ENCODE measurements around the gene FIP1L1.
"Not testable (repeated sequence)": the region's sequence is repeated elsewhere in the genome, so short reads cannot be mapped to it uniquely, and the experiment has no call there.

Gene FIP1L1

DNA sequence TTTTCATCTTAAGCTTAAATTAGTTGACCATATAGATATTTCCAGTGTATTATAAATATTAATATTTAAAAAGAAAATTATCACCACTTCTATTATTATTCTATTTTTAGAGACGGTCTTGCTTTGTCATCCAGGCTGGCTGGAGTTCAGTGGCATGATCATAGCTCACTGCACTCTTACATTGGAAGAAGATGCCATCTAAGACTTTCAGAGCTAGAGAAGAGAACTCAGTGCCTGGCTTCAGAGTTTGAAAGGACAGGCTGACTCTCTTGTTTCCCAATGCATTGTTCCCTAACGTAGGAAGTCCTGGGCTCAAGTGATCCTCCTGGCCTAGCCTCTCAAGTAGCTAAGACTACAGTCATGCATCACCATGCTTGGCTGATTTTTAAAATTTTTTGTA lies 75.9 kb downstream of the FIP1L1 start:
- Histone ChIP-seq H3K27me3 (ENCODE audit: control insufficient read depth in 1 of 2, insufficient read depth in 2 of 2, low read length in 2 of 2) (no peaks in the 10 kb centered on the region), H3K4me3 (ENCODE audit: low read depth in 1 of 2, low read length in 2 of 2) (no peak overlapping the region), H3K4me1 (ENCODE audit: insufficient read depth, low read length) (no peaks in the 10 kb centered on the region), H3K27ac (ENCODE audit: low read depth, low read length) (no peak overlapping the region), H3K9ac (ENCODE audit: low read length) (no peak overlapping the region), H3K9me3 (ENCODE audit: low read length) (no peaks in the 10 kb centered on the region), H3K36me3 (ENCODE audit: insufficient read depth, low read length) (peaks cover 32% of the 10 kb centered on the region)

DNA sequence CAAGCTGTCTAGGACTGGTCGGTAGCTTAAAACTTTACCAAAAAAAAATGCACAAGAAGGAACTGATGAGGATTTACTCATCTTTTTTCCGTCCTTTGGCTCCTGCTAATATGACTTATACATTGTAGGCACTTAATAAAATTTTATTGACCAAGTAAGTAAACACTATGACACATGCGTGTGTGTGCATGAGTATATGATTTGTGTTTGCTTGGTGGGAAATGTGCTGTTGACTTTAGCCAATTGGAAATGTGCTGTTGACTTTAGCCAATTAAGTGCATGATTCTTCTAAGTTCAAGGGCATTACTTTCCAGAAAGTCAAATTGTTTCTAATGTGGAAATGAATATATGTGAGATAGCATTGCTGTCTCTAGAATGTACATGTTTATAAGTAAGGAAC lies 78.3 kb downstream of the FIP1L1 start:
- H3K27me3 ChIP-seq (ENCODE audit: control insufficient read depth in 1 of 2, insufficient read depth in 2 of 2, low read length in 2 of 2): no peaks in the 10 kb centered on the region
- peaks cover 47% of the 10 kb centered on the region for H3K36me3 ChIP-seq (ENCODE audit: insufficient read depth, low read length)
- H3K4me1 ChIP-seq (ENCODE audit: insufficient read depth, low read length): no peaks in the 10 kb centered on the region
- H3K27ac ChIP-seq (ENCODE audit: low read depth, low read length): no peak overlapping the region
- no peaks in the 10 kb centered on the region for H3K9me3 ChIP-seq (ENCODE audit: low read length)
- H3K9ac ChIP-seq (ENCODE audit: low read length): no peak overlapping the region
- H3K4me3 ChIP-seq (ENCODE audit: low read depth in 1 of 2, low read length in 2 of 2): no peak overlapping the region

DNA sequence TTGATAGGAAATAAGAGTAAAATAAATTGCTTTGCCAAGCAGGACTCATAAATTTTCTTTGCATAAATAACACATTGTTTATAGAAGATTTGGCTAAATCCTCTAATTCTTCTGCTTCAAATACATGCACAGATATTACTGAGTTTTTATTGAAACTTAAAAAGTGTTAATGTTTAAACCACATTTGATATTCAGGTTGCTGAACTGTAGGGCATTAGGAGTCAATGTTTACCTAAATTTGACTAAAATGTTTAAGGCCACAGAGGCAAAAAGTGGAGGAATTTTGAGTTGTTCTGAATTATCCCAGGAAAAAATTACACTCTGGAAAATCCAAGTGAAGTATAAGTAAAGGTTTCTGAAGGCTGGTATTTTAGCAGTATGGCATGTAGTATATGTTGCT lies 78.7 kb downstream of the FIP1L1 start:
- Histone ChIP-seq H3K36me3 (ENCODE audit: insufficient read depth, low read length) (peaks cover 47% of the 10 kb centered on the region), H3K9ac (ENCODE audit: low read length) (no peak overlapping the region), H3K4me3 (ENCODE audit: low read depth in 1 of 2, low read length in 2 of 2) (no peak overlapping the region), H3K9me3 (ENCODE audit: low read length) (no peaks in the 10 kb centered on the region), H3K4me1 (ENCODE audit: insufficient read depth, low read length) (no peaks in the 10 kb centered on the region), H3K27ac (ENCODE audit: low read depth, low read length) (no peak overlapping the region), H3K27me3 (ENCODE audit: control insufficient read depth in 1 of 2, insufficient read depth in 2 of 2, low read length in 2 of 2) (no peaks in the 10 kb centered on the region)

DNA sequence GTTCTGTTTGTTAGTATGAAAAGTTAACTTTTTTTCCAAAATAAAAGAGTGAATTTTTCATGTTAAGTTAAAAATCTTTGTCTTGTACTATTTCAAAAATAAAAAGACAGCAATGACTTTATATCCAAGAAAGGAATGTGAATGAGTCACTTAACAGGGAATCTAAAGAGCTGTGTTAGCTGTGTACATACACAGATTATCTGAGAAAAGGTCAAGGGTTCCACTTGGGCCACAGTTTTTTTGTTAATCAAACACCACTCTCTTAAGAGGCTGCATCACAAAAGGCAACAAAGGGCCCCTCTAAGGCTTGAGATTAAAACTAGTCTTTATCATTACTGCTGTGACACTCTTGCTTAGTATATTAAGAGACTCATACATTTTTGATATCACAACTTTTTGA lies 82.1 kb downstream of the FIP1L1 start:
- no peaks in the 10 kb centered on the region for H3K9me3 ChIP-seq (ENCODE audit: low read length)
- H3K36me3 ChIP-seq (ENCODE audit: insufficient read depth, low read length): peaks cover 38% of the 10 kb centered on the region
- no peaks in the 10 kb centered on the region for H3K4me1 ChIP-seq (ENCODE audit: insufficient read depth, low read length)
- no peaks in the 10 kb centered on the region for H3K27me3 ChIP-seq (ENCODE audit: control insufficient read depth in 1 of 2, insufficient read depth in 2 of 2, low read length in 2 of 2)
- H3K4me3 ChIP-seq (ENCODE audit: low read depth in 1 of 2, low read length in 2 of 2): no peak overlapping the region
- H3K9ac ChIP-seq (ENCODE audit: low read length): no peak overlapping the region
- no peak overlapping the region for H3K27ac ChIP-seq (ENCODE audit: low read depth, low read length)

DNA sequence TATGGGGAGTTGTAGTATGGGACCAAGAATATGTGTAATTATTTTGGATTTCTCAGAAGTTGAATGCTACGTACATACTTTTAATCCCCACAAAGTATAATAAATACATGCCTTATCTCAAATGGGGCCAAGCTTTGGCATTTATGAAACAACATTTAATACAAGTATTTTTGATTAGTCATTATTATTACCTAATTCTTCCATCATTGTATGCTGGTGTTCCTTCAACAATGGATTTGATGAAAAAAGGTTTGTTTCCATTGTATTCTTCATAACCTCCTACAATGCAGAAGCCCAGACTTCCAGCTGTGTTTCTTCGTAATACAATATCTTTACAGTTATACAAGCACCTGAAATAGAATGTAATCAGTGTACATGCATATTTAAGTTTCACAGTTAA lies 83.8 kb downstream of the FIP1L1 start:
- Histone ChIP-seq H3K36me3 (ENCODE audit: insufficient read depth, low read length) (peaks cover 21% of the 10 kb centered on the region), H3K27ac (ENCODE audit: low read depth, low read length) (no peak overlapping the region), H3K9me3 (ENCODE audit: low read length) (no peaks in the 10 kb centered on the region), H3K4me1 (ENCODE audit: insufficient read depth, low read length) (no peaks in the 10 kb centered on the region), H3K4me3 (ENCODE audit: low read depth in 1 of 2, low read length in 2 of 2) (no peak overlapping the region), H3K27me3 (ENCODE audit: control insufficient read depth in 1 of 2, insufficient read depth in 2 of 2, low read length in 2 of 2) (no peaks in the 10 kb centered on the region), H3K9ac (ENCODE audit: low read length) (no peak overlapping the region)

DNA sequence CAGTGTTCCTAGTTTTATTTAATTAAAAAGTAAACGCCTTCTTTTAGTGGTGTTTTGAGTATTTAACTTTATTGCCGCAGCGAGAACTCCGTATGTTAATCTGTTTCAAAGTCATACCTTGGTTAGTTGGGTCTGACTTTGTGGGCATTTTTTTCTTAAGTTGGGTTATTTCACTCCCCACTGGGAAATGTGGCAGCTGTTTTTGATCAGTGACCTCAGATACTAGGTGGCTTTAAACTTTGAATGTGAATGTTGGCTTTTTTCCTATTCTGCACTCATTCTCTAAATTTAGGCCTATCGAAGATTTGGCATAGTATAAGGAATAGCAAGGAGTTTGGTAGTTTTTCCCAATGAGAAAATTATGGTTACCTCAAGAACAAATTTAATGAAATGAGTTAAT lies 85.9 kb downstream of the FIP1L1 start:
- no peaks in the 10 kb centered on the region for H3K4me1 ChIP-seq (ENCODE audit: insufficient read depth, low read length)
- H3K4me3 ChIP-seq (ENCODE audit: low read depth in 1 of 2, low read length in 2 of 2): no peak overlapping the region
- H3K36me3 ChIP-seq (ENCODE audit: insufficient read depth, low read length): peaks cover 15% of the 10 kb centered on the region
- no peak overlapping the region for H3K27ac ChIP-seq (ENCODE audit: low read depth, low read length)
- H3K27me3 ChIP-seq (ENCODE audit: control insufficient read depth in 1 of 2, insufficient read depth in 2 of 2, low read length in 2 of 2): no peaks in the 10 kb centered on the region
- no peaks in the 10 kb centered on the region for H3K9me3 ChIP-seq (ENCODE audit: low read length)
- H3K9ac ChIP-seq (ENCODE audit: low read length): no peak overlapping the region

DNA sequence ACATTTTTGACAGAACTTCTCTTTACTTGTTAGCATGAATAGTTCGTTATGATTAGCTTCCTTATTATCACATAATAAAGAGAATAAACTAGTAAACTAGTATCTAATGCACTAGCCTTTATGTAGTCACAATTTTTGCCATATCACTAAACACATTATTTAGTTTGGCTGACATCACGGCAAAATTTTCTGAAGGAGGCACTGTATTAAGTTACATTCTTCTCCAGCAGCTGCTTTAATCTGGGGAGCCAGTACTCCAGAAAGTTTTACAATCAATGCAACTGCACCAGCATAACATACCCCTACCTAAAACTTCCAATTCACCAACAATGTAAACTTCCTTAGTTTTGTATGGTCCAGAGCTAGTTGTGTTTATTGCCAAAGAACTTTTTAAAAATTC lies 87.8 kb downstream of the FIP1L1 start:
- no peaks in the 10 kb centered on the region for H3K27me3 ChIP-seq (ENCODE audit: control insufficient read depth in 1 of 2, insufficient read depth in 2 of 2, low read length in 2 of 2)
- no peaks in the 10 kb centered on the region for H3K9me3 ChIP-seq (ENCODE audit: low read length)
- H3K9ac ChIP-seq (ENCODE audit: low read length): no peak overlapping the region
- no peak overlapping the region for H3K27ac ChIP-seq (ENCODE audit: low read depth, low read length)
- H3K4me1 ChIP-seq (ENCODE audit: insufficient read depth, low read length): no peaks in the 10 kb centered on the region
- no peaks in the 10 kb centered on the region for H3K36me3 ChIP-seq (ENCODE audit: insufficient read depth, low read length)
- no peak overlapping the region for H3K4me3 ChIP-seq (ENCODE audit: low read depth in 1 of 2, low read length in 2 of 2)

DNA sequence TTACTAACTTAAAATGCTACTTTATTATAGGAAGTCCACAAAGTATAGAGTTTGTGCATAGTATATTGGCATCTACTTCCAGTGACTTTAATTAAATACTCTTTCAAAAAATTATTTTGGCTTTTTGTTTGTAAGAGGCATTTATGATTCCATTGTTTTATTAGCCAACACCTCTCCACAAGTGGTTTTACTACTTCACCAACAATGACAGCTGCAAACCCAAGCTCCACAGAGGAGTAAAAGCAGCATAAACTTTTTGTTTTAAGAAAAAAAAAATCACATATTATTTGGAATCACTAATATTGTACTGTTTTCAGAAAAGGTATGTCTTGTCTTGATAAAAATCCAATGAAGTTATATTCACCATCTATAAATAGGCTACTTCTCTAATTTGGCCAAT lies 88.5 kb downstream of the FIP1L1 start:
- no peaks in the 10 kb centered on the region for H3K9me3 ChIP-seq (ENCODE audit: low read length)
- H3K27me3 ChIP-seq (ENCODE audit: control insufficient read depth in 1 of 2, insufficient read depth in 2 of 2, low read length in 2 of 2): no peaks in the 10 kb centered on the region
- no peaks in the 10 kb centered on the region for H3K36me3 ChIP-seq (ENCODE audit: insufficient read depth, low read length)
- H3K4me3 ChIP-seq (ENCODE audit: low read depth in 1 of 2, low read length in 2 of 2): no peak overlapping the region
- H3K9ac ChIP-seq (ENCODE audit: low read length): no peak overlapping the region
- H3K27ac ChIP-seq (ENCODE audit: low read depth, low read length): no peak overlapping the region
- H3K4me1 ChIP-seq (ENCODE audit: insufficient read depth, low read length): no peaks in the 10 kb centered on the region

DNA sequence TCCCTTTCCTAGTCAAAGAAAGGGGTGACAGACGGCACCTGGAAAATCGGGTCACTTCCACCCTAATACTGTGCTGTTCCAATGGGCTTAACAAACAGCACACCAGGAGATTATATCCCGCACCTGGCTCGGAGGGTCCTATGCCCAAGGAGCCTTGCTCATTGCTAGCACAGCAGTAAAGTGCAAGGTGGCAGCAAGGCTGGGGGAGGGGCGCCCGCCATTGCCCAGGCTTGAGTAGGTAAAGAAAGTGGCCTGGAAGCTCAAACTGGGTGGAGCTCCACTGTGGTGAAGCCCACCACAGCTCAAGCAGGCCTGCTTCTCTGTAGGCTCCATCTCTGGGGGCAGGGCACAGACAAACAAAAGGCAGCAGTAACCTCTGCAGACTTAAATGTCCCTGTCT lies 89.1 kb downstream of the FIP1L1 start:
- not testable (repeated sequence) for H3K36me3 ChIP-seq (ENCODE audit: insufficient read depth, low read length); H3K9ac ChIP-seq (ENCODE audit: low read length); H3K27me3 ChIP-seq (ENCODE audit: control insufficient read depth in 1 of 2, insufficient read depth in 2 of 2, low read length in 2 of 2); H3K9me3 ChIP-seq (ENCODE audit: low read length); H3K27ac ChIP-seq (ENCODE audit: low read depth, low read length); H3K4me3 ChIP-seq (ENCODE audit: low read depth in 1 of 2, low read length in 2 of 2); H3K4me1 ChIP-seq (ENCODE audit: insufficient read depth, low read length)

DNA sequence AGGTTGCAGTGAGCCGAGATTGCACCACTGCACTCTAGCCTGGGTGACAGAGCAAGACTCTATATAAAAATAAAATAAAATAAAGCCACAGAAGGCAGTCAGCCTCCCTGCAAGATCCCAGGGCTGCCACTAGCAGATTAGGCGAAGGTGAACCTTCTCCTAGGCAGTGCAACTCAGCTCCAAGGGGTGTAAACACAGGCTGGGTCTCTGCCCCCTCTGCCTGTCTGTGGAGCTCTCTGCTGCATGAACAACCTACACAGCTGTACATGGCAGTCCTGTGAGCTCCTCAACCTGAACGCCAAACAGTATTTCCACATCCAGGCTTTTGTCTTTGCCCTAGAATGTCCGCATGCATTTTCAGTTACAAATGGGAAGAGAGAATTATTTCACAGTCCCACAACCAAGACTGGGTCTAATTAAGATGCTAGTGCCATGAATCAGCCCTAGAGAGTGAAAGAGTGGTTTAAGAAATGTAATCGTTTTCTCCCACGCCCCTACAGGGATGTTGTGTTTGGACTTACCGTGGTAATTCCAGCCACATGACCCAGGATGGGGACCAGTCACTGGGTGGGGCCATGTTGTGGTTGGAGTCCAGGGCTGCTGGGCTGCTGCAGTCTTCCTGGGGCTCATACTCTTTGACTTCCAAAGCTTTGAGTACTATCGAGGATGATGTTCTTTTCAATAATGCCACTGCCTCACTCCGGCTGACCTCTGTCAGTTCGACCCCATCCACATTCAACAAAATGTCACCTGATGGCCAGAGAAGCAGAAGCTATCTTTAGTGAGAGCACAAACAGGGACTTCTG lies 99.0 kb downstream of the FIP1L1 start:
- H3K27ac ChIP-seq (ENCODE audit: low read depth, low read length): no peak overlapping the region
- H3K27me3 ChIP-seq (ENCODE audit: control insufficient read depth in 1 of 2, insufficient read depth in 2 of 2, low read length in 2 of 2): no peaks in the 10 kb centered on the region
- H3K4me3 ChIP-seq (ENCODE audit: low read depth in 1 of 2, low read length in 2 of 2): no peak overlapping the region
- H3K9ac ChIP-seq (ENCODE audit: low read length): no peak overlapping the region
- no peaks in the 10 kb centered on the region for H3K4me1 ChIP-seq (ENCODE audit: insufficient read depth, low read length)
- H3K9me3 ChIP-seq (ENCODE audit: low read length): no peaks in the 10 kb centered on the region
- H3K36me3 ChIP-seq (ENCODE audit: insufficient read depth, low read length): no peaks in the 10 kb centered on the region

DNA sequence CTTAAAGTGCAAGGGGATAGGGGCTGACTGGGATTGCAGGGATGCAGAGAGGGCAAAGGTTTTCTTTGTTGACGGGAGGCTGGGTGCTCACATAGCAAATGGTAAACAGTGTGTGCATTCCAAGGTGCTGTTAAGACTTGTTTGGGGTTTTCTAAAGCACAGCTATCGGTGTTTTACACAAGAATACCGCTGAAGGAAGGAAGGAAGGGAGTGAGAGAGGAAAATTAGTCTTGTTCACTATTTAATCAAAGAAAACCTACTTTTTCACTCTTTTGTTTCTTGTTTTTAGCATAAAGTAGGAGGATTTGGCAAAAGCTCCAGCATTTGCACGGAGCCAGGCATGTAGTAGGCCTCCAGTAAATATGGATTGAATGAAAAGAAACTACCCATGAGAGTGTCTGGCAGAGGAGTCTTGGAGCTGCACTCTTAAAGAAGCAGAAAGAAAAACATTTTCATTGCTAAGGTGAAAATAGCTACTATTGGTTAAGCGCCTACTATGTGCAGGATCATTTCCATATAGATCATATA lies 99.7 kb downstream of the FIP1L1 start:
- Histone ChIP-seq H3K4me1 (ENCODE audit: insufficient read depth, low read length) (no peaks in the 10 kb centered on the region), H3K4me3 (ENCODE audit: low read depth in 1 of 2, low read length in 2 of 2) (no peak overlapping the region), H3K27ac (ENCODE audit: low read depth, low read length) (no peak overlapping the region), H3K36me3 (ENCODE audit: insufficient read depth, low read length) (no peaks in the 10 kb centered on the region), H3K9me3 (ENCODE audit: low read length) (no peaks in the 10 kb centered on the region), H3K27me3 (ENCODE audit: control insufficient read depth in 1 of 2, insufficient read depth in 2 of 2, low read length in 2 of 2) (no peaks in the 10 kb centered on the region), H3K9ac (ENCODE audit: low read length) (no peak overlapping the region)

DNA sequence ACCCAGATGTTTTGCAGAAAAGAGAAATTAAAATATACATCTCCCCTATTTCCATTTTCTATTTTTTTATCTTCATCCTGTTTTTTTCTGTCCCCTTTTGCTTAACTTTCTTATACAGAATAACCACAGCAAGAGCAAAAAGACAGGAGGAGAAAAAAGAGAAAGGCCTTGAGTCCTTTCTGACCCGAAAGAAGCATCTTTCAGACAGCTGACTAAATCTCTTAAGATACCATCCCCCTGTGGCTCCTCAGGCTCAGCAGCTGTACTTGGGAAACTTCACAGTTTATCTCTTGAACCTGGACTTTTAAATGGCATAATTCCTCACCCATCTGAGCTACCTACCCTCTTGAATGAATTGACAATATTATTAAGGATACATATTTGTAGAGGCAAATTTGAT lies 100.2 kb downstream of the FIP1L1 start:
- Histone ChIP-seq H3K27me3 (ENCODE audit: control insufficient read depth in 1 of 2, insufficient read depth in 2 of 2, low read length in 2 of 2) (no peaks in the 10 kb centered on the region), H3K36me3 (ENCODE audit: insufficient read depth, low read length) (no peaks in the 10 kb centered on the region), H3K4me3 (ENCODE audit: low read depth in 1 of 2, low read length in 2 of 2) (no peak overlapping the region), H3K27ac (ENCODE audit: low read depth, low read length) (no peak overlapping the region), H3K9me3 (ENCODE audit: low read length) (no peaks in the 10 kb centered on the region), H3K4me1 (ENCODE audit: insufficient read depth, low read length) (no peaks in the 10 kb centered on the region), H3K9ac (ENCODE audit: low read length) (no peak overlapping the region)

Measured in muscle layer of colon (tissue), 2 donors.